CD4-positive, alpha-beta T cell (primary cell): ENCODE results near the gene METTL24. TPM values are rescaled to one million over a fixed set of nuclear protein-coding genes. Genes with fewer than 3 reads are reported as not detected.

ENCODE experiments used
- ATAC-seq: fragments of 200-7000 bp; cut with Tn5 transposase; one replicate; pipeline ENCODE4 v1.10.0; 2022; ENCODE audit warnings: mild to moderate bottlenecking; ENCODE audit not compliant: poor library complexity
- CTCF ChIA-PET: fragments of 350-600 bp; sonication (Branson Sonifier 250); formaldehyde crosslinking; loops from one replicate; lab custom pipeline; 2021; ENCODE audit warnings: antibody characterized with exemption, inconsistent platforms; lab: Charles Lee
- POLR2A ChIA-PET: fragments of 350-600 bp; sonication (Branson Sonifier 250); formaldehyde crosslinking; loops from one replicate; lab custom pipeline; 2021; ENCODE audit warnings: antibody characterized with exemption, inconsistent platforms; lab: Charles Lee
- DNase-seq, 14 experiments: peaks; one replicate each; pipeline ENCODE4 v3.0.0-alpha.2; 2013 to 2020; ENCODE audit warnings: mixed read lengths in 2 of 14
- H3K27ac ChIP-seq, 2 donors: one replicate each; pipeline versions ENCODE4 v1.5.1 to v1.7.0; 2013; ENCODE audit warnings: low read length in 2 of 2, low read depth in 1 of 2, mild to moderate bottlenecking in 1 of 2
- H3K27me3 ChIP-seq, 2 experiments: 1 replicate in 1 of 2; 2 replicates in 1 of 2; pipeline versions ENCODE4 v1.6.1 to v1.7.0; 2013; ENCODE audit warnings: low read length in 2 of 2, control low read depth in 1 of 2, mild to moderate bottlenecking in 1 of 2, moderate library complexity in 1 of 2; ENCODE audit not compliant: insufficient read depth in 2 of 2, control insufficient read depth in 1 of 2
- H3K36me3 ChIP-seq: one replicate; pipeline ENCODE4 v1.6.1; 2013; ENCODE audit warnings: low read length, control low read depth; ENCODE audit not compliant: insufficient read depth
- H3K4me1 ChIP-seq: one replicate; pipeline ENCODE4 v1.6.1; 2013; ENCODE audit warnings: low read length, control low read depth; ENCODE audit not compliant: insufficient read depth
- H3K4me3 ChIP-seq: one replicate; pipeline ENCODE4 v1.5.1; 2013; ENCODE audit warnings: mild to moderate bottlenecking, low read length, moderate library complexity
- H3K9me3 ChIP-seq, 2 experiments: 1 replicate in 1 of 2; 2 replicates in 1 of 2; pipeline versions ENCODE4 v1.6.1 to v1.7.0; 2013; ENCODE audit warnings: low read length in 2 of 2, mild to moderate bottlenecking in 2 of 2, control low read depth in 1 of 2, moderate library complexity in 1 of 2; ENCODE audit not compliant: control insufficient read depth in 1 of 2, insufficient read depth in 1 of 2
- H3K27ac Mint-ChIP-seq: one replicate; pipeline ENCODE4 v1.8.0; 2020; ENCODE audit warnings: mixed read lengths
- H3K27me3 Mint-ChIP-seq: one replicate; pipeline ENCODE4 v1.8.0; 2021; ENCODE audit warnings: mixed read lengths
- H3K36me3 Mint-ChIP-seq: one replicate; pipeline ENCODE4 v1.8.0; 2021; ENCODE audit warnings: low read depth, mixed read lengths
- H3K4me1 Mint-ChIP-seq: one replicate; pipeline ENCODE4 v1.8.0; 2021; ENCODE audit warnings: low read depth, mixed read lengths
- H3K4me3 Mint-ChIP-seq: one replicate; pipeline ENCODE4 v1.8.0; 2020; ENCODE audit warnings: mild to moderate bottlenecking, mixed read lengths
- H3K9me3 Mint-ChIP-seq: one replicate; pipeline ENCODE4 v1.8.0; 2020; ENCODE audit warnings: mixed read lengths
- intact Hi-C, 2 experiments: fragments of 100-400 bp; cut with DNase I in 1 of 2; cut with micrococcal nuclease in 1 of 2; formaldehyde crosslinking; loops; one replicate each; pipeline versions ENCODE4 v1.15.1 to v1.9.0; 2023 to 2025; cut with DNase I, micrococcal nuclease
- total RNA-seq, 174 experiments: library from RNA in 2 of 174; stranded (reverse) in 2 of 174; gene quantifications; one replicate each; pipeline ENCODE4 v1.2.3 and lab custom pipeline; 2021 to 2026
- TF ChIP-seq, protein P1 (sequence below): fragments of 200-600 bp; IDR thresholded peaks from one replicate; pipeline ENCODE4 v1.8.0; 2022; ENCODE audit warnings: antibody characterized with exemption, mild to moderate bottlenecking

Gene METTL24
- total RNA-seq, 2 experiments from 2014 or later, result not detected

DNA sequence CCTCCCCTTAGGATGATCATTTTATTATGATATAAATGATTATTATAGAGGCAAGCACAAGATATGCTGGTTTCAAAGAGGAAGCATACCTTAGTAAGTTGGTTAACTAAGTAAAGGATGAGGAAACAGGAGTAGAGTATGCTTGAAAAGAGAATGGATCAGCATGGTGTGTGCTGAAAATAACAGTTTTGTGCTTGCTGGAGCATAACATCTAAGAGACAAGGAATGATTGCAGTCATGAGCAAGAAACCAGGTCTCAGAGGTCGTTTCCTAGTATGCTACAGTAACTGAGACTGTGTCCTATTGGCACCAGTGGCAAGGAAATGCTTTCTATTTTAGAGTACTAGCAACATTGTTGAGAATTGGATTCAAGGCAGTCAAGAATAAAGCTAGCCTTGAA is 143.8 kb downstream of the METTL24 start:
- DNase-seq, result no peak
- H3K4me1 ChIP-seq, result no peaks in the 10 kb centered on the region
- H3K4me3 ChIP-seq, result no peak overlapping the region
- Mint-ChIP-seq H3K27ac (no peak overlapping the region), H3K27me3 (no peaks in the 10 kb centered on the region), H3K4me3 (no peak overlapping the region), H3K36me3 (peaks cover 95% of the 10 kb centered on the region), H3K9me3 (no peaks in the 10 kb centered on the region), H3K4me1 (no peaks in the 10 kb centered on the region)
- H3K36me3 ChIP-seq, result peaks cover 89% of the 10 kb centered on the region
- no peaks in the 10 kb centered on the region for H3K27me3 ChIP-seq
- intact Hi-C loops, result no loop called here
- ChIA-PET CTCF (interaction anchor here (1.9 kb wide), 1 partner anchor 9 kb away, joined by 5 read pairs; no protein-coding TSS in a partner anchor), POLR2A (interaction anchor here (1.1 kb wide), 1 partner anchor 175 kb away, joined by 3 read pairs; no protein-coding TSS in a partner anchor)
- no peak overlapping the region for H3K27ac ChIP-seq
- TF ChIP-seq, protein P1, sequence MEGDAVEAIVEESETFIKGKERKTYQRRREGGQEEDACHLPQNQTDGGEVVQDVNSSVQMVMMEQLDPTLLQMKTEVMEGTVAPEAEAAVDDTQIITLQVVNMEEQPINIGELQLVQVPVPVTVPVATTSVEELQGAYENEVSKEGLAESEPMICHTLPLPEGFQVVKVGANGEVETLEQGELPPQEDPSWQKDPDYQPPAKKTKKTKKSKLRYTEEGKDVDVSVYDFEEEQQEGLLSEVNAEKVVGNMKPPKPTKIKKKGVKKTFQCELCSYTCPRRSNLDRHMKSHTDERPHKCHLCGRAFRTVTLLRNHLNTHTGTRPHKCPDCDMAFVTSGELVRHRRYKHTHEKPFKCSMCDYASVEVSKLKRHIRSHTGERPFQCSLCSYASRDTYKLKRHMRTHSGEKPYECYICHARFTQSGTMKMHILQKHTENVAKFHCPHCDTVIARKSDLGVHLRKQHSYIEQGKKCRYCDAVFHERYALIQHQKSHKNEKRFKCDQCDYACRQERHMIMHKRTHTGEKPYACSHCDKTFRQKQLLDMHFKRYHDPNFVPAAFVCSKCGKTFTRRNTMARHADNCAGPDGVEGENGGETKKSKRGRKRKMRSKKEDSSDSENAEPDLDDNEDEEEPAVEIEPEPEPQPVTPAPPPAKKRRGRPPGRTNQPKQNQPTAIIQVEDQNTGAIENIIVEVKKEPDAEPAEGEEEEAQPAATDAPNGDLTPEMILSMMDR, result no peak
- H3K9me3 ChIP-seq, result no peaks in the 10 kb centered on the region
- no peak for ATAC-seq

DNA sequence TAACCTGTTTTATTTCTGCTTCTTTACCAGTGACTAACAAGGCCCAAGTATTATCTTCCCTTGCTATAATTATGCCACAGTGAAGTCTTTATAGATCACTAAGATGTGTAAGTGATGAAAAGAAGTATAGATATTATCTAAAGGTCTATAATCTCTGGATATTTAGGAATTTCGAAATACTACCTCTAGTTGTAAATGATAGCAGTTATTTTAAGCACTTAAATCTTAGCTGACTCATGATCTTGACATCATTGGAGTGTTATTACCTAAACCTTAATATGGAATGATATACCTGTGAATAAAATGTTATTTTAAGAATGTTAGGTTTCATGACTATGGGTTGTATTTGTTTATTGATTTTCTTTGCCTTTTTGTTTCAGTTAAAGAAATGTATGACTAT is 146.4 kb downstream of the METTL24 start:
- H3K27me3 Mint-ChIP-seq, result no peaks in the 10 kb centered on the region
- peaks cover 78% of the 10 kb centered on the region for H3K36me3 ChIP-seq
- no peaks in the 10 kb centered on the region for H3K9me3 Mint-ChIP-seq
- ChIA-PET CTCF (no interaction called here), POLR2A (interaction anchor here (1.0 kb wide), 1 partner anchor 26 kb away, joined by 3 read pairs; no protein-coding TSS in a partner anchor)
- no peaks in the 10 kb centered on the region for H3K27me3 ChIP-seq
- H3K4me3 ChIP-seq, result no peak overlapping the region
- no peaks in the 10 kb centered on the region for H3K4me1 Mint-ChIP-seq
- intact Hi-C loops, result no loop called here
- TF ChIP-seq, protein P1, result no peak
- DNase-seq, result no peak
- no peak overlapping the region for H3K27ac Mint-ChIP-seq
- H3K4me1 ChIP-seq, result no peaks in the 10 kb centered on the region
- H3K9me3 ChIP-seq, result no peaks in the 10 kb centered on the region
- H3K27ac ChIP-seq, result no peak overlapping the region
- H3K36me3 Mint-ChIP-seq, result peaks cover 88% of the 10 kb centered on the region
- no peak overlapping the region for H3K4me3 Mint-ChIP-seq
- no peak for ATAC-seq

DNA sequence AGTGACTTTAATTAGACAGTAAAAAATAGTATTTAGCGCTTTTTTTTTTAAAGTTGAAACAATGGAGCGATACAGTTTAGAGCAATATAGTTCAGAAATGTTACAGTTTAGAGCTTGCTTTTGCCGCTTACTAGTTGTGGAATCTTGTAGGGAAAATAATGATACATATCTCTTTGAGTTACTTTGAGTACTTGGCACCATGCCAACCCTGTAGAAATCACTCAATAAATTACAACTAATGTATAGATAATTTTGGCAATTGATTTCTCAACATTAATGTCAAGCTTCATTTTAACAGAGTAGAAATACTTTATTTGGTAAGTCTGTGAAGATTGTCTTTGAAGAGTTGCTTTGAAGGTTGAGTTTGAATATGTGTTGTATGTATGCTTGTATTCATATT is 150.5 kb downstream of the METTL24 start:
- Mint-ChIP-seq H3K36me3 (peaks cover 68% of the 10 kb centered on the region), H3K9me3 (no peaks in the 10 kb centered on the region), H3K4me3 (no peak overlapping the region), H3K27me3 (no peaks in the 10 kb centered on the region), H3K4me1 (peaks cover 6% of the 10 kb centered on the region), H3K27ac (no peak overlapping the region)
- ATAC-seq (no peak), DNase-seq (no peak)
- ChIA-PET CTCF (interaction anchor here (0.8 to 1.6 kb wide), 4 partner anchors 10 to 168 kb away, joined by 3 to 4 read pairs (median 3); no protein-coding TSS in a partner anchor), POLR2A (interaction anchor here (0.8 to 1.0 kb wide), 2 partner anchors 10 to 24 kb away, joined by 3 read pairs; no protein-coding TSS in a partner anchor)
- no peaks in the 10 kb centered on the region for H3K27me3 ChIP-seq
- H3K9me3 ChIP-seq, result no peaks in the 10 kb centered on the region
- H3K36me3 ChIP-seq, result peaks cover 39% of the 10 kb centered on the region
- intact Hi-C loops, result no loop called here
- no peak overlapping the region for H3K27ac ChIP-seq
- no peak overlapping the region for H3K4me3 ChIP-seq
- no peaks in the 10 kb centered on the region for H3K4me1 ChIP-seq
- TF ChIP-seq, protein P1, result no peak
